Stimulated activated naive CD4-positive, alpha-beta T cell (primary cell): ENCODE results near the gene CIDEA.
"Not testable (repeated sequence)": the region's sequence is repeated elsewhere in the genome, so short reads cannot be mapped to it uniquely, and the experiment has no call there.

Experiments used
- DNase-seq, 6 experiments: peaks; one replicate each; lab custom pipeline; 2025; lab: John Stamatoyannopoulos, UW

Gene CIDEA

GRCh38 chr18:12239431-12239830 lies 14.7 kb upstream of the CIDEA start:
- DNase-seq: no peak

GRCh38 chr18:12242658-12243260 lies 11.4 kb upstream of the CIDEA start:
- DNase-seq: no peak

- DNase-seq: not testable (repeated sequence)
These were observed 10.9 kb upstream of the CIDEA start for GRCh38 chr18:12243272-12243671.

GRCh38 chr18:12245793-12246135 lies 8.4 kb upstream of the CIDEA start:
- no peak for DNase-seq

- DNase-seq: no peak
These were observed 7.0 kb upstream of the CIDEA start for GRCh38 chr18:12246849-12247808.

- no peak for DNase-seq
These were observed 6.2 kb upstream of the CIDEA start for GRCh38 chr18:12247946-12248345.

GRCh38 chr18:12248926-12249720 lies 5.0 kb upstream of the CIDEA start:
- DNase-seq: no peak

GRCh38 chr18:12251311-12251710 lies 2.9 kb upstream of the CIDEA start:
- no peak for DNase-seq

GRCh38 chr18:12252061-12252460 lies 2.1 kb upstream of the CIDEA start:
- DNase-seq: no peak

- DNase-seq: no peak
These were observed 1.1 kb upstream of the CIDEA start for GRCh38 chr18:12253027-12253426.

- DNase-seq: no peak
These were observed 462 bp upstream of the CIDEA start for GRCh38 chr18:12253663-12254135.

- DNase-seq: no peak
These were observed 805 bp downstream of the CIDEA start for GRCh38 chr18:12254820-12255511.

- DNase-seq: no peak
These were observed 1.5 kb downstream of the CIDEA start for GRCh38 chr18:12255626-12256026.

GRCh38 chr18:12256951-12257350 lies 2.8 kb downstream of the CIDEA start:
- no peak for DNase-seq

GRCh38 chr18:12257996-12258718 lies 4.0 kb downstream of the CIDEA start:
- no peak for DNase-seq

- no peak for DNase-seq
These were observed 4.9 kb downstream of the CIDEA start for GRCh38 chr18:12258719-12259705.

GRCh38 chr18:12262748-12263147 lies 8.6 kb downstream of the CIDEA start:
- DNase-seq: no peak

GRCh38 chr18:12264864-12265263 lies 10.7 kb downstream of the CIDEA start:
- DNase-seq: no peak

GRCh38 chr18:12271376-12272235 lies 17.4 kb downstream of the CIDEA start:
- DNase-seq: peak in 4 of 6 experiments; percentile 9 to 57 (median 20)
